Activated naive CD4-positive, alpha-beta T cell treated with anti-CD3 and anti-CD28 coated beads, Interleukin-2, amount 50 U/mL, for 16 hours (primary cell): Measurements from ENCODE around the gene LTA4H.
"Not testable (repeated sequence)": the region's sequence is repeated elsewhere in the genome, so short reads cannot be mapped to it uniquely, and the experiment has no call there.

Experiments used
- DNase-seq: peaks from one replicate; pipeline ENCODE4 v3.0.0-alpha.2; 2020

The LTA4H gene

DNA sequence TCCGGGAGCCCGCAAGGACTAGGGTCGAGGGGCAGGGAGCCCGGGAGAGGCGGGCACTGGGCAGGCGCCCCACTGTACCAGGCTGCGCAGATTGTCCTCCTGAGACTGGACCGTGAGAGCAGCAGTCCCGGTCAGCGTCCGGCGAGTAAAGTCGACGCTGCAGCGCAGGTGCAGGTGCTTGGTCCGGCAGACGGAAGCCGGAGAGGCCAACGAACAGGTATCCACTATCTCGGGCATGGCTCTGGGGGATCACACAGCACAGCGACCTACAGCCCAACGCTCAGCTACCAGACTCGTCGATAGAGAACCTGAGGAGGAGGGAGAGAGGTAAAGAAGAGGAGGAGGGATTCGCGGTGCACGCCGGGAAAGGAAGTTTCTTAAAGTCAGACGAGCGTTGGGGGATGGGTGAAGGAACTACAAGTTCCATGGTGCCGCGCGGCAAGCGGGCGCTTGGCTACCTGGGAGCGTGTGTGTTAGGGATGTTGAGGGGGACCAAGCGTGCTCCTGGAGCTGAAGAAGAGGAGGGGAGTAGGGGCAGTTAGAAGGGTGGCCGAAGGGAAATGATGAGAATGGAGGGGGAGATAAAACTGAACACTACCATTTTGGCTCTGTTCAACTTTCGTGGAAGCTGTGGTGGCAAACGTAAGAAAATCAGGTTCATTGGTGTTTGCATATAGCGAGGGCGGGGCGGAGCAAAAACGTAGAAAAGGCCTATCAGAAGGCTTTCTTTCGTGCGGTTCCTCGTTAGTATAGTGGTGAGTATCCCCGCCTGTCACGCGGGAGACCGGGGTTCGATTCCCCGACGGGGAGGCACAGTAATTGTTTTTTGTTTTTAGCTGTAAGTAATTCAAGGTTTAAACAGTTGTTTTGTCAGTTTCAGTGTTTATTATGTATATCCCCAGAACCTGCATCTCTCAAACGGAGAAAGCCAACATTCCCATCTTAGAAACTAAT is at the start of gene LTA4H:
Gene LTA4H, minus strand, starts transcription at position 305 of the 954 bp plus-strand sequence. Its CDS starts 68 bp downstream, at position 237.
- DNase-seq: peak; percentile 95

DNA sequence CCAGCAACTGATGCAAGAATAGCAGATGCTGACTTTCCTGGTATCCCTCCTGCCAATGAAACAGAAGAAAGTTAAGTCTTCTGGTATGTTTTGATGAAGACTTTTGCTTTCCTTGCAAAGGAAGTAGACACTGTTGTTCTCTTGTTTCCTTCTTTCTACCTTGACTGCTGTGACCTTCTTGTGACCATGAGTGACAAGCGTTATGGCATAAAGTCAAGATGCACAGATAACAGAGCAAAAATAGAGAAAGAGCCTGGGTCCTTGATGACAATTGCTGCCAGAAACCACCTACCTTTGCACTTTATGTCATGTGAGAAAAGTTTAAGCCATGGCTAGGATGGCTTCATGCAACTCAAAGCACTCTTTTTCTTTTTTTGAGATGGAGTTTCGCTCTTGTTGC is 49.2 kb upstream of the LTA4H start:
- DNase-seq: no peak

DNA sequence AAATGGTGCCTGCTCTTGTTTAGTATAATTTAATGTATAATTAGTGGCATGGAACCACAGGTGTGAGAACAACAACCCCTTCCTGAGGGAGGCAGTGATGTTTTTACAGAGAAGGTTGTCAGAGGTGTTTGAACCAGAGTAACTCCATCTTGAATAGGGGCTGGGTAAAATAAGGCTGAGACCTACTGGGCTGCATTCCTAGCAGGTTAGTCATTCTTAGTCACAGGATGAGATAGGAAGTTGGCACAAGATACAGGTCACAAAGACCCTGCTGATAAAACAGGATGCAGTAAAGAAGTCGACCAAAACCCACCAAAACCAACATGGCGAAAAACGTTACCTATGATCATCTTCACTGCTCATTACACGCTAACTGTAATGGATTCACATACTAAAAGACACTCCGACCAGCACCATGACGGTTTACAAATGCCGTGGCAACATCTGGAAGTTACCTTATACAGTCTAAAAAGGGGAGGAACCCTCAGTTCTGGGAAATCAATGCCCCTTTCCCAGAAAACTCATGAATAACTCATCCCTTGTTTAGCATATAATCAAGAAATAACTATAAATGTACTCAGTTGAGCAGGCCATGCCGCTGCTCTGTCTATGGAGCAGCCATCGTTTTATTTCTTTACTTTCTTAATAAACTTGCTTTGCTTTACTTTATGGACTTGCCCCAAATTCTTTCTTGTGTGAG is 47.8 kb upstream of the LTA4H start:
- DNase-seq: no peak

DNA sequence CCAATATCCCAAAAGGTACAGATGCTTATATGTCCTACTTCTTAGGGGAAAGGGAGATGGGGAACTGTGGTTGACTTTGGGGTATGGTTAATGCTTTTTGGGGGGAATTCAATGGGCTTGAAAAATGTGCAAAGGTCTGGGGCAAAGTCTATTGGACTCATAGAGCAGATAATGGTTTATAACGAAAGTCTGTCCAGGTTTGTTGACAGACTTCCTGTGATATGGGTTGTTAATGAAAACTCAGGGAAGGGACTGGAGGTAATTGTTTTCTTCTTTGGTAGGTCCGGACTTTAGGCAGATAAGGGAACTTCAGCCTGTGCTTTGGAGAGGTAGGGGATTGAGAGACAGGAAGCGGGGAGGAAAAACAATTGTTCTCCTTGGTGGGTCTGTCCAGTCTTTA is 46.2 kb upstream of the LTA4H start:
- no peak for DNase-seq

DNA sequence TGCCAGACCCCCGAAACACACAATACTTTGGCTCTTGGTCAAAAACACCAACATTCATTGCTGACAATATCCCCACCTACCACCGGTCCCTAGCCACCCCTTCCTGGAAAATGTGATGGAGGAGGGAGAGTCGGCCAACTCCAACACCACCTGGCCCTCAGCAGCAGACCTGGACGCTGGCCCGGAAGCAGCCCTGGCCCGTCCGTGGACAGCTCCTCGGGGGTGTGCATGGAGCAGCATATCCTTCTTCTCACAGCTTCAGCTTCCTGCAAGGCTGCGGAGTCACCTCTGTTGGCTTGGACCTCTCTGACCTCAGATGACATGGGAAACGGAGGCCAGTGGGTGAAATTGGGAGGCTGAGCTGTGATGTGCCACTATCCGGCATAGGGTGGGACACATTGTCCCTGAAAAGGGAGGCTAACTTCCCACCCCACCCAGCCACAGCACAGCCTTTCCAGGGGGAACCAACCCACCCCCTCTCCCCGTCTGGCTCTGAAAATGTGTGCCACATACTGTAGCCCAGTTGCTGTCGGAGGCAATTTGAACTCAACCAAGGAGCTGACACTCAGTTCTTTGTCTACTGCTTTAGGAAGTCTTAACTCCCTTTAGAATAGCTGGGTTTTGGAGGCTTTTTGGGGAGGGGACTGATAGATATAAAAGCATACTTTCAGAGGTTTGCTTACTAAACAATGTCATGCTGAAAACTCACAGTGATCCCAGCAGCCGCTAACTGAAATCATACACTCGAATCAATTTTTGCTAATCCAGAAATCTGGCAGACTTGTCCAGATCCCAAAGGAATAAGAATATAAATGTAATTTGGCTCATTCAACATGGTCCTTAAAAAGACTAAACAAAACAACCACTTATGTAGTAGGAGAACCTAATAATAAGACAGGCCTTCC is 43.1 kb upstream of the LTA4H start:
- DNase-seq: no peak

DNA sequence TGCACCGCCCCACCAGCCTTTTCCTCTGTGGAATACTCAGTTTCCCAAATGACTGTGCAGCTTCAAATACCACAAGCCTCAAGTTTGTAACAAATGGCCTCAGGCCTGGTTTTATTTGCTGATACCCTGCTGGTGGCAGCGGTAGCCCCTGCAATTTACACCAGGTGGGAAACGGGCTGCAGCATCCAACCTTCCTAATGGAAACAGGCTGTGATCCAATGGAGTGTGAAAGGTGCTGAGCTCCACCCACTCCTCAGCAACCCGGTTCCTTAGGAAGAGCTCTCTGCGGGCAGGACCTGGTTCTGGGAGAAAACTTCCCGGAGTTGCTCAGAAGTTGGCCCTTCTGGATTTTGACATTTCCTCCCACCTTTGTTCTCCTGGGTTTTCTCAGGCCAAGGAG is 41.7 kb upstream of the LTA4H start:
- DNase-seq: no peak

GRCh38 chr12:96075560-96075959 is 40.2 kb upstream of the LTA4H start:
- no peak for DNase-seq

DNA sequence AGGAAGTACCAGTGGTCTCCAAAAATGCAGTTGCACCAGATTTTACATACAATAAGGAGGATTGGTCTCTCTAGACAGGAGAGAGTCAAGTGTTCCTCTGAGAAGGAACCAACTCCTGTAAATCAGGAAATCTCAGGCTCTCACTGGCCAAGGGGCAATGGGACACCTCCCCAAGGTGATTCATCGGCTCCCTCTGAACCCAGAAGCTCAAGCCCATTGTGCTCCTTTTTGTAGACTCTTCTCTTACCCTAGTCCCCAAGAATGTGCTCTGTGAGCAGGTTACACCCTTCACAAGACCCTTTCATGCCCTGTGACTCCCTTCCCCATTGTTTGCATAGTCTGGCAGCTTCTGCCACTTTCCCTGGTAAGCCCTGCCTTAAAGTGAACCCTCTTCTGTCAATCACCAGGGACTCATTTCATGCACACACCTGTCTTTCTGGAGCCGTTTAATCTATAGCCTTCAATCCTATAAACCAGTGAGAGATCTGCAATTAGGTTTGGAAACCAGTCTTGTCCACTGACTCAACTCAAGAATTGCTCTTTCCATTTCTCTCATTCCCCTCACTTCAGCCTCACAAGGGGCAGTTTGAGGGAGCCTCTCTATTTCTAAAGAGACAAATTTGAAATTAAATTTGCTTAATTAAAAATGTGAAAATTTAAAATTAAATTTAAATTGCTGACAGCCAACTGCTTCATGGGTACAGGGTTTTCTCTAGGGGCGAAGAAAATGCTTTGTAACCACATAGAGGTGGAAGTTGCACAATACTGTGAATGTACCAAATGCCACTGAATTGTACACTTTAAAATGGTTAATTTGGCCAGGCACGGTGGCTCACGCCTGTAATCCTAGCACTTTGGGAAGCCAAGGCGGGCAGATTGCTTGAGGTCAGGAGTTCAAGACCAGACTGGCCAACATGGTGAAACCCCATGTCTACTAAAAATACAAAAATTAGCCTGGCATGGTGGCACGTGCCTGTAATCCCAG is 38.3 kb upstream of the LTA4H start:
- DNase-seq: no peak

DNA sequence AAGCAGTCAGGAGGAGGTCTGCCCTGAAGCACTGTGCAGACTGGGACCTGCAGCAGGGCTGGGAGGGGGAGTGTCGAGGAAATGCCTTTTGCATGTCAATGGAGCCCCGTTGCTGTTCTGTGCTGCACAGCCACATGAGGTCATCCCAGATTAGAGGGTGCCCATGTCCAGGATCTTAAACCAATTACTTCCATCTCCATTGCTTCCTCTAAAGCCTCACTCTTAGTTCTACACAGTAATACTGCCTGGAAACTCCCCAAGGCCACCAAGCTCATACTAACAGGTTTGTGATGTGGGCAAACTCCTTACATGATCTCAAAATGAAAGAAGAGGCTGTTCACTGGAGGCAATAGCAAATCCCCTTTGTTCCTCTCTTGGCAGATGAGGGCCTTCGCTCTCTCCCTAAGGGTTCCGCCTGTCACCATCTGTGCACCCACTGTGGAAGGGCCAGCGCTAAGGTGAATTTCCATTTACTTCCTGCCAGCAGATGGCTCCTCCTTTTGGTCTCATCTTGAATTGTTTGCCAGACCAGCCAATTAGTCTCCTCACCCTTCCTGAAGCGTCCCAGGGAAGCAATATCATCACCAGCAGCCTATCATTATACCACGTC is 35.4 kb upstream of the LTA4H start:
- no peak for DNase-seq

DNA sequence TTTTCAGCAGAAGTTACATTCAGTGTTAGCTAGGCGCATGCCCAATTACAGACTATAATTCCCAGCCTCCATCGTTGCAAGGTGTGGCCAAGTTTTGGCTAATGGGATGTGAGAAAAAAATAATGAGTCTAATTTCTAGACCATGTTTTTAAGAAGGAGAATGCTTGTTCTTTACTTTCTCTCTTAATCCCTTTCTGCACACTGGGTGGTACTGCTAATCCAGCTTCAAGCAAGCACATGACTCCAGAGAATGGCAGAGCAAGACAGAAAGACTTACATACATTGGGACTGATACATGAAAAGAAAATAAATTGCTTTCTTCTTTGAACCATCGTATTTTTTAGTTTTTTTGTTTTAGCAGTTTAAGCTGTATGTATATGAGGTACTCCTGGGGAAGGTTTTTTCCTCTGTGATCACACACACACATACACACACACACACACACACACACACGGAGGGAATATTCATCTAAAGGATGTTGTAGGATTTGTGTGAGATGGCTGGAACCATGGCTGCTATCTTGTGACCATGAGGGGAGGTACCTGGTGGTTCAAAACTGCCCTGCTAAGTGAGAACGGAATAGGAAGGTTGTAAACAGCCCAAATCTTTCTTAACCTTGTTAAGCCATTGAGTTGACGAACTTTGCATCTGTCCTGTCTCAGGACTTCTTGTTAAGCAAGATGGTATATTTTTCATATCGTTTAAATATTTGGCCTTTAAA is 34.3 kb upstream of the LTA4H start:
- DNase-seq: no peak

- no peak for DNase-seq
Measured at GRCh38 chr12:96068636-96069035, 33.2 kb upstream of the LTA4H start.

DNA sequence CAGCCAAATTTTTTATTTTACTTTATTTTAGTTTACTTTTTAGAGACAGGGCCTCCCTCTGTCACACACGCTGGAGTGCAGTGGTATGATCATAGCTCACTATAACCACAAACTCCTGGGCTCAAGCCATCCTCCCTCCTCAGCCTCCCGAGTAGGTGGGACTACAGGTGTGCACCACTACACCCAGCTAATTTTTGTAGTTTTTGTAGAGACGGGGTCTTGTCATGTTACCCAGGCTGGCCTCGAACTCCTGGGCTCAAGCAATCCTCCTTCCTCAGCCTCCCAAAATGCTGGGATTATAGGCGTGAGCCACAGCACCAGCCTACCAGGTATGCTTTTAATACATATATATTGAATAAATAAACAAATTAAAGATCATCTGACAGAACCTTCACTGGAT is 32.7 kb upstream of the LTA4H start:
- DNase-seq: no peak

- not testable (repeated sequence) for DNase-seq
Measured at GRCh38 chr12:96065776-96066175, 30.4 kb upstream of the LTA4H start.

DNA sequence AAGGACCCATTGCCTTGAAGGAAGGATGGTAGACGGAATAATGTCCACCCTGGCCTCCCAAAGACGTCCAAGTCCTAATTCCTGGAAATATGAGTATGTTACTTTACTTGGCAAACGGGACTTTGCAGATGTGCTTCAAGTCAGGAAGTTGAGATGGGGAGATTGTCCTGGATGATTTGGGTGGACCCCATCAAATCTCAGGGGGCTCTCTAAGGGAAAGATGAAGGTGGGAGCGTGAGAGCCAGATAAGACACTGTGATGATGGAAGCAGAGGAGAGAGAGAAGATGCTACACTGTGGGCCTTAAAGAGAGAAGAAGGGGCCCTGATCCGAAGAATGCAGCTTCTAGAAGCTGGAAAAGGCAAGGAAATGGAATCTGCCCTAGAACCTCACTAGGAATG is 29.6 kb upstream of the LTA4H start:
- DNase-seq: no peak

GRCh38 chr12:96064271-96064670 is 28.9 kb upstream of the LTA4H start:
- DNase-seq: no peak

DNA sequence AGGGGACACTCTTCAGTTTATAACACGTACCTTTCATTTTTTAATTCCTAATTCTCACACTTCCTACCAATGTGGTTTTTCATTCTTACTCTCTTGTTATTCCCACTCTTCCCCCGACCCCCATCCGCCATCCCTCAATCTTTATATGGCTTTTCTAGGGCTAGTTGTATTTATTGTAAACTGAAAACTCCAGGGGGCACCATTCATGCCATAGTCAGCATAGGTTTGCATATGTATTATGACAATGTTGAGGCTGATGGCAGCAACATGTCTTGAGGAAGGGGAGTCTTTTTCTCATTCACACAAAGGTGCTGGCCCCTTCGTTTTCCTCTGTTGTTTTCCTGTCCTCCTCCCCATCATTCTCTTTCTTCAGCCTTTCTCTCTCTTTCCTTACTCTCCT is 27.7 kb upstream of the LTA4H start:
- no peak for DNase-seq

DNA sequence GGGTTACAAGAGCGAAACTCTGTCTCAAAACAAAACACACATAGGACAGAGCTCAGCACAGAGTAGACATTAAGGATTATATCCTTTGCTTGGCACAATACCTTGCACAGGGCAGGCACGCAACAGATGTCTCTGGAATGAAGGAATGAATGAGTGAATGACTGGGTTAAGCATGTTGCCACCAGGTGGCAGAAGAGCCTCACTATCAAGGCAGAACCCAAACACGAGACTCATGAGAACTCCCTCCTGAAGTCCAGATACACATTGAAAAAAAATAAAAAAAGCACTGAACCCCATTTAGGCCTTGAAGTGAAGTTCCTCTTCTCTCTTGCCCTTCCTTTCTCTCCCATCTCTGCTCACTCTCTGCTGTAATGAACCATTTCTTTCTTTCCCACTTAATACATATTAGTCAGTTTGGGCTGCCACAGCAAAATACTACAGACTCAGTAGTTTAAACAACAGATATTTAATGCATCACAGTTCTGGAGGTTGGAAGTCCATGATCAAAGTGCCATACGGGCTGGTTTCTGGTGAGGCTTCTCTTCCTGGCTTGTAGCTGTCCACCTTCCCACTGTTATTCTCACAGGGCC is 26.6 kb upstream of the LTA4H start:
- peak; percentile 78 for DNase-seq

DNA sequence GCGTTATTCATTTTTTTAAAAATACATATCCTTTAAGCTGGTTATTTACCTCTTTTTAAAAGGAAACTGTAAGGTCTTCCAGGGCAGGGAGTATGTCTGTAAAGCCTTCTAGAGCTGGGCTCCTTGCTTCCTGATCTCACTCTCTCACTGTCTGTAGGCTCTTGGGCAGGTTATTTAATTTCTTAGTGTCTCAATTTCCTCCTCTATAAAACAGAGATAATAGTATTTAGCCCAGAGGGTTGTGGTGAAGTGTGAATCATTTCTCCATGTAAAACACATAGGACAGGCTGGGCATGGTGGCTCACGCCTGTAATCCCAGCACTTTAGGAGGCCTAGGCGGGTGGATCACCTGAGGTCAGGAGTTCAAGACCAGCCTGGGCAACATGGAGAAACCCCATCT is 25.9 kb upstream of the LTA4H start:
- DNase-seq: no peak

DNA sequence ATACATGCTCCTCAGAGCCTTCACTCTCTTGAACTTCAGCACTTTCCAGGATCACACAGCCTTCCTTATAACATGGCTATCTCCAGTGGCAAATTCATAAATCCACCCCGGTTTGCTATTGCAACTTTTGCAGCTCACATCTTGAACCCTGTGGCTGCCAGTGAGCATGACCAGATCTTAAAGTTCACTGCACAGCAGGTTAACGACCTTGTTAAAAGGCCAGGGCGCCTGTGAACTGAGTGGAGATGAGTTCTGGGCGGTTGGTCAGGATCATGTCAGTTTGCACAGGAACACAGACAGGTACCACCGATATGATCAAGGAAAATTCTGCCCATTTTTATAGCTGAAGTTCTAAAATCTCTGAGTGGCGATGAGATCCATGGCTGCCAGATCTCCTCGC is 24.7 kb upstream of the LTA4H start:
- no peak for DNase-seq

DNA sequence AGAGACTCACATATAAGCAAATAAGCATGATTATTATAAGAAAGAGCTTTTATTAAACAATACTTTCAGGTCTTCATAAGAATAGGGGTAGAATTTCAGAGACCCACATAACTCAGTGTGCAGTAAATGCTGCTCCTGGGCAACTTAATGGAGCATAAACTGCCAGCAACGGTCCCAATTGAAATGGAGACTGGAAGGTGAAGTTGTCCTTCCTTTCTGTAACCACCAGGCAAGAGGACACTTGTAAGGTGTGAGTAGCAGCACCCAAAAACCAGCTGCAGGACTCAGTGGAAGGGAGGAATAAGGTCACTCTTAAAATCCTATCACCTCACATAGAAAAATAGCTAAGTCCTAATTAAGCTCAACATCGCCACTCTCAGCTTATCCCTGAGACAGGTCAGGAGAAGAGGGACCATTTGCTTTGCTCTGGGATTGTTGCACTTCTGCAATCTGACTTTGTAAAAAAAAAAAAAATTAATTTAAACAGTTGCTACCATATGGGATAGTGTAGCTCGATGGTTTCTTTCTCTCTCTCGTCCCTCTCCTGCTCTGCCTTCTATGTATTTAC is 22.7 kb upstream of the LTA4H start:
- DNase-seq: no peak
